Measurements from ENCODE around the gene GSTM1.
"Not testable (repeated sequence)": the region's sequence is repeated elsewhere in the genome, so short reads cannot be mapped to it uniquely, and the experiment has no call there.

The GSTM1 gene

DNA sequence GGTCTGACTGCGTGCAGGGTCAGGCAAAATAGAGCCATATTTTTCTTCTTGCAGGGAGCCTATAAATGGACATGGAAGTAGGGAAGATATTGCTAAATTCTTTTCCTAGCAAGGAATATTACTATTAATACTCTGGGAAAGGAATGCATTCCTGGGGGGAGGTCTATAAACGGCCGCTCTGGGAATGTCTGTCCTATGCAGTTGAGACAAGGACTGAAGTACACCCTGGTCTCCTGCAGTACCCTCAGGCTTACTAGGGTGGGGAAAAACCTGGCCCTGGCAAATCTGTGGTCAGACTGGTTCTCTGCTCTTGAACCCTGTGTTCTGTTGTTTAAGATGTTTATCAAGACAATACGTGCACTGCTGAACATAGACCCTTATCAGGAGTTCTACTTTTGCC, 21.3 kb downstream of the GSTM1 start:
- H3K4me1 ChIP-seq (ENCODE audit: control extremely low read depth in 1 of 4, control insufficient read depth in 4 of 4, insufficient read depth in 4 of 4, low read length in 3 of 4); H3K4me3 ChIP-seq (ENCODE audit: control insufficient read depth in 1 of 7, extremely low read depth in 1 of 7, insufficient read depth in 4 of 7, low read depth in 2 of 7, low read length in 6 of 7); H3K27ac ChIP-seq (ENCODE audit: insufficient read depth in 1 of 2, low read depth in 1 of 2, low read length in 2 of 2, poor library complexity in 1 of 2, severe bottlenecking in 2 of 2); H3K9me3 ChIP-seq (ENCODE audit: control extremely low read depth in 1 of 5, control insufficient read depth in 4 of 5, insufficient read depth in 2 of 5, low read depth in 1 of 5, low read length in 4 of 5); H3K36me3 ChIP-seq (ENCODE audit: control insufficient read depth in 4 of 4, insufficient read depth in 4 of 4, low read length in 3 of 4); POLR2A ChIA-PET; H3K27me3 ChIP-seq (replicated peaks in 2 of 5; ENCODE audit: control insufficient read depth in 4 of 5, insufficient read depth in 5 of 5, low read length in 4 of 5): not testable (repeated sequence)
- peak in 1 of 3 donors; percentile 17 for DNase-seq
- CTCF ChIA-PET = interaction anchor here (1.0 to 1.1 kb wide), 2 partner anchors 9 to 445 kb away, joined by 3 read pairs; no protein-coding TSS in a partner anchor
- WGBS (ENCODE audit: insufficient coverage) = no CpG with 5 or more reads among the region's 4 CpGs

DNA sequence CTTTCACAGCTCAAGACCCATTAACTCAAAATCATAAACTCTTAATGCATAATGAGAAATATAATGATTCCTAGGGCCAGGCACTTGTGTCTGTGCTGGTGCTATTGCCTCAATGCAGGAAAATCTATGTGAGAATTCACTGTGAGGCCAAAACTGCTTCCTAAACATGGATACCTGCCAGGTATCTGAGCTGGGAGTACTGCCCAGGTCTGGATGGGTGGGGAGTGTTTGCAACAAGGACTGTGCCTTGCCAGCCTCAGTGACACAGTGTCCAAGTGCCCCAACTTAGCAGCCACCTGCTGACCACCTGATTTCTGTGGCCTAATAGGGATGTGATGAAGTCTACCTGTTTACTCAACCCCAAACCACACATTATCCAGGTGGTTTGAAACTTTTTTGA, 22.2 kb downstream of the GSTM1 start:
- H3K36me3 ChIP-seq (ENCODE audit: control insufficient read depth in 4 of 4, insufficient read depth in 4 of 4, low read length in 3 of 4); H3K9me3 ChIP-seq (ENCODE audit: control extremely low read depth in 1 of 5, control insufficient read depth in 4 of 5, insufficient read depth in 2 of 5, low read depth in 1 of 5, low read length in 4 of 5); H3K4me1 ChIP-seq (ENCODE audit: control extremely low read depth in 1 of 4, control insufficient read depth in 4 of 4, insufficient read depth in 4 of 4, low read length in 3 of 4); POLR2A ChIA-PET; DNase-seq; H3K27ac ChIP-seq (ENCODE audit: insufficient read depth in 1 of 2, low read depth in 1 of 2, low read length in 2 of 2, poor library complexity in 1 of 2, severe bottlenecking in 2 of 2); H3K4me3 ChIP-seq (ENCODE audit: control insufficient read depth in 1 of 7, extremely low read depth in 1 of 7, insufficient read depth in 4 of 7, low read depth in 2 of 7, low read length in 6 of 7); H3K27me3 ChIP-seq (replicated peaks in 2 of 5; ENCODE audit: control insufficient read depth in 4 of 5, insufficient read depth in 5 of 5, low read length in 4 of 5): not testable (repeated sequence)
- CTCF ChIA-PET = interaction anchor here (0.7 to 1.1 kb wide), 2 partner anchors 111 to 446 kb away, joined by 3 read pairs; no protein-coding TSS in a partner anchor

DNA sequence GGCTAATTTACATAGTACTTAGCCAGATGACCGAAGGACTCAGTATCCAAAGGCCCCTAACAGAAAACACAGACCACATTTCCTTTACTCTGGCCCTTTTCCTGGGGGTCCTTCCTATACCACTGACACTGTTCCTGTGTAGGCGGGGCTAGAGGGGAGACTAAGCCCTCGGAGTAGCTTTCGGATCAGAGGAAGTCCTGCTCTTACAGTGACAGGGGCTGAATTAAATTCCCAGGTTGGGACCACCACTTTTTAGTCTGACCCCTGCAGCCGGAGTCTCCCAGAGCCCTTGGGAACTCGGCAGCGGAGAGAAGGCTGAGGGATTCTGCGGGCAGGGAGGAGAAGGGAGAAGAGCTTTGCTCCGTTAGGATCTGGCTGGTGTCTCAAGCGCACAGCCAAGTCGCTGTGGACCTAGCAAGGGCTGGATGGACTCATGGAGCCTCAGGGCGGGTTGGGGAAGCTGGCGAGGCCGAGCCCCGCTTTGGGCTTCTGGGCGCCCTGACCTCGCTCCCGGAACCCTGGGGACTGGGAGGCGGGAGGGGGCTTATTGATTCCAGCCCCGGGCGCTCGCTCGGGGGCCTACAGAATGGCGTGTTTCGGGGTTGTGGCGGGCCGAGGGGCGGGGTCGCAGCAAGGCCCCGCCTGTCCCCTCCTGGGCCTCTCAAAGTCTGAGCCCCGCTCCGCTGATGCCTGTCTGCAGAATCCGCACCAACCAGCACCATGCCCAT, 24.1 kb downstream of the GSTM1 start, which contains the start of gene GSTM5:
TSS of gene GSTM5 (plus strand) at position 659 of the 728 bp plus-strand sequence. CDS start at position 721, 62 bp downstream.
- H3K9me3 ChIP-seq (ENCODE audit: control extremely low read depth in 1 of 5, control insufficient read depth in 4 of 5, insufficient read depth in 2 of 5, low read depth in 1 of 5, low read length in 4 of 5); H3K27me3 ChIP-seq (replicated peaks in 2 of 5; ENCODE audit: control insufficient read depth in 4 of 5, insufficient read depth in 5 of 5, low read length in 4 of 5); H3K27ac ChIP-seq (ENCODE audit: insufficient read depth in 1 of 2, low read depth in 1 of 2, low read length in 2 of 2, poor library complexity in 1 of 2, severe bottlenecking in 2 of 2); H3K36me3 ChIP-seq (ENCODE audit: control insufficient read depth in 4 of 4, insufficient read depth in 4 of 4, low read length in 3 of 4); H3K4me1 ChIP-seq (ENCODE audit: control extremely low read depth in 1 of 4, control insufficient read depth in 4 of 4, insufficient read depth in 4 of 4, low read length in 3 of 4); POLR2A ChIA-PET: not testable (repeated sequence)
- DNase-seq = peak in 2 of 3 donors; percentile 15 to 20
- CTCF ChIA-PET = interaction anchor here (1.0 kb wide), 1 partner anchor 26 kb away, joined by 3 read pairs; no protein-coding TSS in a partner anchor
- WGBS (ENCODE audit: insufficient coverage) = 46% methylated on average over 23 of the region's 33 CpGs
- peak within 1 kb of the TSS in 6 of 7 experiments; percentile 27 to 78 (median 58) for H3K4me3 ChIP-seq (ENCODE audit: control insufficient read depth in 1 of 7, extremely low read depth in 1 of 7, insufficient read depth in 4 of 7, low read depth in 2 of 7, low read length in 6 of 7)

DNA sequence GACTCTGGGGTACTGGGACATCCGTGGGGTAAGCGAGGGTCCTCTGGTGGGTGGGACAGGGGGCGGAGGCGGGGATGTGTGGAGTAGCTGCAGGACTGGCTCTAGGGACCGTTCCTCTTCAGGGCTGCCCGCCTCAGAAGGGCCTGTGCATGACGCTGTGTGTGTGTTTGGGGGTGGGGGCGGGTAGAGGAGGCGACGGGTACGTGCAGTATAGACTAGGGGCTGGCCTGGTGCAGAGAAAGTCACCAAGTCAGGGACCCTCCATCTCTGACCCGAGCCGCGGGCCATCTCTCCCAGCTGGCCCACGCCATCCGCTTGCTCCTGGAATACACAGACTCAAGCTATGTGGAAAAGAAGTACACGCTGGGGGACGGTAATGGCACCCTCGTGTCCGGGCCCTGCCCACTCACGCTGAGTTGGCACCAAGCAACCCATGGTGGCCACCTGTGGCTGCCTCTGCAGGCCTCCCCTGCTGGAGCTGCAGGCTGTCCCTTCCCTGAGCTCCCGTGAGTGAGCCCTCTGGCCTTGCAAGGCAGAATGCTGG, 24.8 kb downstream of the GSTM1 start:
- Histone ChIP-seq H3K36me3 (ENCODE audit: control insufficient read depth in 4 of 4, insufficient read depth in 4 of 4, low read length in 3 of 4) (peaks cover 0 to 3% (median 0%) of the 10 kb centered on the region in 4 experiments), H3K4me3 (ENCODE audit: control insufficient read depth in 1 of 7, extremely low read depth in 1 of 7, insufficient read depth in 4 of 7, low read depth in 2 of 7, low read length in 6 of 7) (peak overlapping the region in 6 of 7 experiments; percentile 27 to 78 (median 58)), H3K27ac (ENCODE audit: insufficient read depth in 1 of 2, low read depth in 1 of 2, low read length in 2 of 2, poor library complexity in 1 of 2, severe bottlenecking in 2 of 2) (no peak overlapping the region), H3K4me1 (ENCODE audit: control extremely low read depth in 1 of 4, control insufficient read depth in 4 of 4, insufficient read depth in 4 of 4, low read length in 3 of 4) (peaks cover 0 to 8% (median 4%) of the 10 kb centered on the region in 4 experiments), H3K27me3 (replicated peaks in 2 of 5; ENCODE audit: control insufficient read depth in 4 of 5, insufficient read depth in 5 of 5, low read length in 4 of 5) (no peaks in the 10 kb centered on the region), H3K9me3 (ENCODE audit: control extremely low read depth in 1 of 5, control insufficient read depth in 4 of 5, insufficient read depth in 2 of 5, low read depth in 1 of 5, low read length in 4 of 5) (peaks cover 0 to 6% (median 0%) of the 10 kb centered on the region in 5 experiments)
- DNase-seq = no peak
- POLR2A ChIA-PET = no interaction called here
- CTCF ChIA-PET = interaction anchor here (1.0 kb wide), 1 partner anchor 25 kb away, joined by 3 read pairs; no protein-coding TSS in a partner anchor
- 82% methylated on average over 17 of the region's 22 CpGs for WGBS (ENCODE audit: insufficient coverage)

DNA sequence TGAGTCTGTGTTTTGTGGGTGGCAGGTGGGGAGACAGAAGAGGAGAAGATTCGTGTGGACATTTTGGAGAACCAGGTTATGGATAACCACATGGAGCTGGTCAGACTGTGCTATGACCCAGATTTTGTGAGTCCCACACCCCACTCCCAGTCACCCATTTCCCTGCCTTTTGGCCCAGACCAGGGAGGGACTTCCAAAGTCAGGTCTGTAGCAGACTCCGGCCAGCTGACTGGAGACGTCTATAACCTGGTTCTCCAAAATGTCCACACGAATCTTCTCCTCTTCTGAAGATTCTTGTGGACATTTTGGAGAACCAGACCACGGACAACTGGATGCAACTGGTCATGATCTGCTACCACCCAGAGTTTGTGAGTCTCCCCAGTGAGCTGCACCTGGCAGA, 26.0 kb downstream of the GSTM1 start:
- CTCF ChIA-PET = no interaction called here
- POLR2A ChIA-PET = no interaction called here
- no peak overlapping the region for H3K27ac ChIP-seq (ENCODE audit: insufficient read depth in 1 of 2, low read depth in 1 of 2, low read length in 2 of 2, poor library complexity in 1 of 2, severe bottlenecking in 2 of 2)
- 94% methylated on average over 5 of the region's 5 CpGs for WGBS (ENCODE audit: insufficient coverage)
- peaks cover 0 to 5% (median 0%) of the 10 kb centered on the region in 5 experiments for H3K9me3 ChIP-seq (ENCODE audit: control extremely low read depth in 1 of 5, control insufficient read depth in 4 of 5, insufficient read depth in 2 of 5, low read depth in 1 of 5, low read length in 4 of 5)
- no peak for DNase-seq
- no peaks in the 10 kb centered on the region for H3K27me3 ChIP-seq (replicated peaks in 2 of 5; ENCODE audit: control insufficient read depth in 4 of 5, insufficient read depth in 5 of 5, low read length in 4 of 5)
- H3K4me3 ChIP-seq (ENCODE audit: control insufficient read depth in 1 of 7, extremely low read depth in 1 of 7, insufficient read depth in 4 of 7, low read depth in 2 of 7, low read length in 6 of 7) = no peak overlapping the region
- H3K4me1 ChIP-seq (ENCODE audit: control extremely low read depth in 1 of 4, control insufficient read depth in 4 of 4, insufficient read depth in 4 of 4, low read length in 3 of 4) = peaks cover 0 to 8% (median 4%) of the 10 kb centered on the region in 4 experiments
- no peaks in the 10 kb centered on the region for H3K36me3 ChIP-seq (ENCODE audit: control insufficient read depth in 4 of 4, insufficient read depth in 4 of 4, low read length in 3 of 4)

DNA sequence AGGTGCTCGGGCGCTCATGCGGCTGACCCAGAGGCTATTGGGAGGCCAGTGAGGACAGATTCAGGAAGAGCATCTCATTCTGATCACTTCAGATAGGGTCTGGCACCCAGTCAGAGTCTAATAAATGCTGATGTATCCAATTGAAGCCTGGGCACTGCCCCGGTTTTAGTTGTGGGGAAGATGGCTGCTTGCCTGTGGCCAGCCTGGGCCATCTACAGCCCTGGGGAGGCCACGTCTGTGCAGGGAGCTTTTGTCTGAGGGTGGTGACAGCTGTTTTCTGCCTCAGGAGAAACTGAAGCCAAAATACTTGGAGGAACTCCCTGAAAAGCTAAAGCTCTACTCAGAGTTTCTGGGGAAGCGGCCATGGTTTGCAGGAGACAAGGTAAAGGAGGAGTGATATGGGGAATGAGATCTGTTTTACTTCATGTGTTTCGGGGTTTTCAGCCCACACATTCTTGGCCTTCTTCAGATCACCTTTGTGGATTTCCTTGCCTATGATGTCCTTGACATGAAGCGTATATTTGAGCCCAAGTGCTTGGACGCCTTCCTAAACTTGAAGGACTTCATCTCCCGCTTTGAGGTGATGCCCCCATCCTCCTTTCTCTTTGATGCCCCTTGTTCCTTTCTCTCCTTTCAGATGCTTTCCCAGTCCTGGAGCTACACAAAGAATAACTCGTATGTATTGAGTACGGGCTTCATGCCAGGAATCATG, 27.2 kb downstream of the GSTM1 start:
- H3K9me3 ChIP-seq (ENCODE audit: control extremely low read depth in 1 of 5, control insufficient read depth in 4 of 5, insufficient read depth in 2 of 5, low read depth in 1 of 5, low read length in 4 of 5) = no peaks in the 10 kb centered on the region
- CTCF ChIA-PET = no interaction called here
- H3K27me3 ChIP-seq (replicated peaks in 2 of 5; ENCODE audit: control insufficient read depth in 4 of 5, insufficient read depth in 5 of 5, low read length in 4 of 5) = no peaks in the 10 kb centered on the region
- WGBS (ENCODE audit: insufficient coverage) = 95% methylated on average over 8 of the region's 12 CpGs
- DNase-seq = no peak
- peaks cover 0 to 8% (median 5%) of the 10 kb centered on the region in 4 experiments for H3K4me1 ChIP-seq (ENCODE audit: control extremely low read depth in 1 of 4, control insufficient read depth in 4 of 4, insufficient read depth in 4 of 4, low read length in 3 of 4)
- no peak overlapping the region for H3K4me3 ChIP-seq (ENCODE audit: control insufficient read depth in 1 of 7, extremely low read depth in 1 of 7, insufficient read depth in 4 of 7, low read depth in 2 of 7, low read length in 6 of 7)
- no peaks in the 10 kb centered on the region for H3K36me3 ChIP-seq (ENCODE audit: control insufficient read depth in 4 of 4, insufficient read depth in 4 of 4, low read length in 3 of 4)
- POLR2A ChIA-PET = no interaction called here
- no peak overlapping the region for H3K27ac ChIP-seq (ENCODE audit: insufficient read depth in 1 of 2, low read depth in 1 of 2, low read length in 2 of 2, poor library complexity in 1 of 2, severe bottlenecking in 2 of 2)

DNA sequence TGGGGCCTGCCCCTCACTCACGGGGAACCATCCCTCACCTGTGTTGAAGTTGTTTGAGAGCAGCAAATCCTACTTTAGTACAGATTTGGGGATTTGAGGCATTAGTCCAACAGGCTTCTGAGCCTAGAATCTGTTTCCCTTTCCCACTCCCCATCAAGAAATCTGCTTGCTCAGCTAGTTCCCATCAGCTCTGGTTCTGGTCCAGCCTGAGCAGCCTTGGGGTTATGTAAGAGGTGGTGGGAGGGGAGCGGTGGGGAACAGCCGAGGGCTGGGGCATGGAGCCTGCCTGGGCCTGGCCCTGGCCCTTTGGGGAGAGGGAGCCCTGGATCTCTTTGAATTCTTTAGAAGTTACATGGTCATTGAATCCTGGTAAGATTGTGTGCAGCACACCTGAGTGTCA, 28.5 kb downstream of the GSTM1 start:
- 81% methylated on average over 3 of the region's 3 CpGs for WGBS (ENCODE audit: insufficient coverage)
- DNase-seq = no peak
- ChIA-PET CTCF (interaction anchor here (1.9 kb wide), 1 partner anchor 57 kb away, joined by 6 read pairs; no protein-coding TSS in a partner anchor), POLR2A (no interaction called here)
- Histone ChIP-seq H3K9me3 (ENCODE audit: control extremely low read depth in 1 of 5, control insufficient read depth in 4 of 5, insufficient read depth in 2 of 5, low read depth in 1 of 5, low read length in 4 of 5) (no peaks in the 10 kb centered on the region), H3K4me3 (ENCODE audit: control insufficient read depth in 1 of 7, extremely low read depth in 1 of 7, insufficient read depth in 4 of 7, low read depth in 2 of 7, low read length in 6 of 7) (no peak overlapping the region), H3K36me3 (ENCODE audit: control insufficient read depth in 4 of 4, insufficient read depth in 4 of 4, low read length in 3 of 4) (no peaks in the 10 kb centered on the region), H3K27me3 (replicated peaks in 2 of 5; ENCODE audit: control insufficient read depth in 4 of 5, insufficient read depth in 5 of 5, low read length in 4 of 5) (no peaks in the 10 kb centered on the region), H3K27ac (ENCODE audit: insufficient read depth in 1 of 2, low read depth in 1 of 2, low read length in 2 of 2, poor library complexity in 1 of 2, severe bottlenecking in 2 of 2) (no peak overlapping the region), H3K4me1 (ENCODE audit: control extremely low read depth in 1 of 4, control insufficient read depth in 4 of 4, insufficient read depth in 4 of 4, low read length in 3 of 4) (peaks cover 0 to 8% (median 5%) of the 10 kb centered on the region in 4 experiments)
